ENCODE measurements around the gene NWD2. TPM values are rescaled to one million over a fixed set of nuclear protein-coding genes. Genes with fewer than 3 reads are reported as not detected.
A peak's percentile ranks its signal among the peaks of the same experiment; 100 is the strongest.

The NWD2 gene
- total and polyA plus RNA-seq, 9 of the 15 experiments (the other 6 are each of a cell fraction or from before 2014, with no cell fraction given), result not detected

- TF ChIP-seq ZNF79 (CRISPR knock-in tag; IDR thresholded peaks at IDR 0.05; ENCODE audit: low read depth), result no peak
Measured at GRCh38 chr4:37389366-37389765, 144.8 kb downstream of the NWD2 start (continued).

DNA sequence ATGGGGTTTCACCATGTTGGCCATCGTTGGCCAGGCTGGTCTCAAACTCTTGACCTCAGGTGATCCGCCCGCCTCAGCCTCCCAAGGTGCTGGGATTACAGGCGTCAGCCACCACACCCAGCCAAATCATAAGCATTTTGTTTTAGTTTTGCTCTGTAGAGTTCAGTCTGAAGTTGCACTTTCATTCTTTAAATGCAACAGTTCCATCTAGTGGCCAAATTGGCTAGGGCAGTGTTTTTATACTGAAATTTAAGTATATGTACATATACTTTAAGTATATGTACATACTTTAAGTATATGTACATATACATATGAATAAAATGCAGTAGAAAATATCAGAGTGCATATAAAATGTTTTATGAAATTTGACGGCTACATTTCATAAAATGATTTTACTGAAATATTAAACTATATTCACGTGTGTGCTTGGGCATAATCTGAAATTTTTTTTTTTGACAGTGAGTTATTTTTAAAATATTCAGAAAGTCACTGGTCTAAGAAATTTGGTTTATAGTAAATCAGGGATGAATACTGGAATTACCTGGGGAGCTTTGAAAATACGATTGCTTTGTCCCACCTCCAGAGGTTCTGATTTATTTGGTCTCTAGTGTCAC is 145.5 kb downstream of the NWD2 start:
- POLR2A ChIA-PET, result no interaction called here
- ATAC-seq (peak; percentile 75), FAIRE-seq (peak; percentile 55)
- TF ChIP-seq, protein P1, sequence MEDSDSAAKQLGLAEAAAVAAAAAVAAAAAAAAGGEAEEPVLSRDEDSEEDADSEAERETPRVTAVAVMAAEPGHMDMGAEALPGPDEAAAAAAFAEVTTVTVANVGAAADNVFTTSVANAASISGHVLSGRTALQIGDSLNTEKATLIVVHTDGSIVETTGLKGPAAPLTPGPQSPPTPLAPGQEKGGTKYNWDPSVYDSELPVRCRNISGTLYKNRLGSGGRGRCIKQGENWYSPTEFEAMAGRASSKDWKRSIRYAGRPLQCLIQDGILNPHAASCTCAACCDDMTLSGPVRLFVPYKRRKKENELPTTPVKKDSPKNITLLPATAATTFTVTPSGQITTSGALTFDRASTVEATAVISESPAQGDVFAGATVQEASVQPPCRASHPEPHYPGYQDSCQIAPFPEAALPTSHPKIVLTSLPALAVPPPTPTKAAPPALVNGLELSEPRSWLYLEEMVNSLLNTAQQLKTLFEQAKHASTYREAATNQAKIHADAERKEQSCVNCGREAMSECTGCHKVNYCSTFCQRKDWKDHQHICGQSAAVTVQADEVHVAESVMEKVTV (CRISPR knock-in tag; IDR thresholded peaks at IDR 0.05), result peak; percentile 54; the same call in 1 of the 2 replicates
- TF ChIP-seq REST (IDR thresholded peaks at IDR 0.05; ENCODE audit: borderline replicate concordance) (peak; percentile 48; the same call in 1 of the 2 replicates), REST (CRISPR knock-in tag; IDR thresholded peaks at IDR 0.05; ENCODE audit: low read depth) (no peak), HDAC8 (tag; IDR thresholded peaks at IDR 0.05) (no peak), SMC3 (conservative IDR thresholded peaks at IDR 0.05; ENCODE audit: insufficient read depth, low read depth, low read length) (0 out of 2 replicates have a peak, but pooled peaks have one; percentile 29), ZNF253 (CRISPR knock-in tag; conservative IDR thresholded peaks at IDR 0.05) (no peak)
- TF ChIP-seq, protein P2, sequence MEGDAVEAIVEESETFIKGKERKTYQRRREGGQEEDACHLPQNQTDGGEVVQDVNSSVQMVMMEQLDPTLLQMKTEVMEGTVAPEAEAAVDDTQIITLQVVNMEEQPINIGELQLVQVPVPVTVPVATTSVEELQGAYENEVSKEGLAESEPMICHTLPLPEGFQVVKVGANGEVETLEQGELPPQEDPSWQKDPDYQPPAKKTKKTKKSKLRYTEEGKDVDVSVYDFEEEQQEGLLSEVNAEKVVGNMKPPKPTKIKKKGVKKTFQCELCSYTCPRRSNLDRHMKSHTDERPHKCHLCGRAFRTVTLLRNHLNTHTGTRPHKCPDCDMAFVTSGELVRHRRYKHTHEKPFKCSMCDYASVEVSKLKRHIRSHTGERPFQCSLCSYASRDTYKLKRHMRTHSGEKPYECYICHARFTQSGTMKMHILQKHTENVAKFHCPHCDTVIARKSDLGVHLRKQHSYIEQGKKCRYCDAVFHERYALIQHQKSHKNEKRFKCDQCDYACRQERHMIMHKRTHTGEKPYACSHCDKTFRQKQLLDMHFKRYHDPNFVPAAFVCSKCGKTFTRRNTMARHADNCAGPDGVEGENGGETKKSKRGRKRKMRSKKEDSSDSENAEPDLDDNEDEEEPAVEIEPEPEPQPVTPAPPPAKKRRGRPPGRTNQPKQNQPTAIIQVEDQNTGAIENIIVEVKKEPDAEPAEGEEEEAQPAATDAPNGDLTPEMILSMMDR (IDR thresholded peaks at IDR 0.05 in 2 of 3, conservative IDR thresholded peaks at IDR 0.05 in 1 of 3; ENCODE audit: insufficient read depth in 2 of 3, low read depth in 1 of 3, low read length in 3 of 3), result peak; percentile 40 to 80 (median 59); a peak in 5 of 6 replicates

More for the DNA sequence above, 145.5 kb downstream of the NWD2 start:
- BruUV-seq (replicated peaks), result no TSS peak
- Histone ChIP-seq H3K9me3 (replicated peaks; ENCODE audit: control insufficient read depth, insufficient read depth, low read depth, low read length) (no peaks in the 10 kb centered on the region), H3K79me2 (ENCODE audit: control insufficient read depth, insufficient read depth, low read length) (no peaks in the 10 kb centered on the region), H3K4me3 (no peak overlapping the region), H3K27ac (ENCODE audit: extremely low read depth, low read depth, low read length) (no peak overlapping the region), H3K27me3 (ENCODE audit: control insufficient read depth in 2 of 2, insufficient read depth in 2 of 2, low read length in 2 of 2) (no peaks in the 10 kb centered on the region), H3K36me3 (ENCODE audit: control insufficient read depth, insufficient read depth, low read length) (no peaks in the 10 kb centered on the region), H2AFZ (ENCODE audit: low read depth, low read length) (no peak overlapping the region), H3K4me2 (ENCODE audit: insufficient read depth, low read length) (no peak overlapping the region), H4K20me1 (replicated peaks; ENCODE audit: control insufficient read depth, insufficient read depth, low read length) (no peaks in the 10 kb centered on the region), H3K4me1 (replicated peaks in 1 of 2; ENCODE audit: control insufficient read depth in 2 of 2, insufficient read depth in 2 of 2, low read length in 2 of 2) (no peaks in the 10 kb centered on the region), H3K9me1 (ENCODE audit: control insufficient read depth, insufficient read depth, low read length) (no peaks in the 10 kb centered on the region), H3K9ac (ENCODE audit: insufficient read depth in 1 of 2, low read depth in 2 of 2, low read length in 2 of 2) (no peak overlapping the region)
- in situ Hi-C loops (cut with MboI), result loop anchor here (25.0 kb wide), 1 partner anchor 1028 kb away; no protein-coding TSS in a partner anchor
- WGBS (ENCODE audit: insufficient coverage, low coverage, missing lambda C conversion rate), result 0% methylated on average over 7 of the region's 7 CpGs
- CTCF ChIA-PET (ENCODE audit: low intra/inter-chr PET ratio), result interaction anchor here (0.7 kb wide), 1 partner anchor 1039 kb away, joined by 7 read pairs; no protein-coding TSS in a partner anchor
- intact Hi-C loops (cut with micrococcal nuclease), result loop anchor here (1.0 to 10.0 kb wide), 2 partner anchors 325 to 1039 kb away; no protein-coding TSS in a partner anchor
- DNase-seq (ENCODE audit: extremely low read depth in 1 of 4, low spot score in 3 of 4), result peak in 3 of 4 experiments; percentile 14 to 59 (median 19)
